DND-41 (cell line): ENCODE measurements around the gene SERPINE2.

Source experiments
- EZH2 ChIP-seq: IDR thresholded peaks from 3 replicates; pipeline ENCODE4 v1.6.1; 2012; ENCODE audit warnings: borderline replicate concordance, low read depth, mild to moderate bottlenecking, moderate library complexity, low read length, inconsistent platforms; ENCODE audit not compliant: severe bottlenecking
- TF ChIP-seq, protein P1 (sequence below): IDR thresholded peaks from 2 replicates; pipeline ENCODE4 v1.5.1; 2012; ENCODE audit warnings: borderline replicate concordance, low read length, moderate library complexity, mild to moderate bottlenecking; ENCODE audit not compliant: poor library complexity, severe bottlenecking; ENCODE audit errors: extremely low read depth

DNA sequence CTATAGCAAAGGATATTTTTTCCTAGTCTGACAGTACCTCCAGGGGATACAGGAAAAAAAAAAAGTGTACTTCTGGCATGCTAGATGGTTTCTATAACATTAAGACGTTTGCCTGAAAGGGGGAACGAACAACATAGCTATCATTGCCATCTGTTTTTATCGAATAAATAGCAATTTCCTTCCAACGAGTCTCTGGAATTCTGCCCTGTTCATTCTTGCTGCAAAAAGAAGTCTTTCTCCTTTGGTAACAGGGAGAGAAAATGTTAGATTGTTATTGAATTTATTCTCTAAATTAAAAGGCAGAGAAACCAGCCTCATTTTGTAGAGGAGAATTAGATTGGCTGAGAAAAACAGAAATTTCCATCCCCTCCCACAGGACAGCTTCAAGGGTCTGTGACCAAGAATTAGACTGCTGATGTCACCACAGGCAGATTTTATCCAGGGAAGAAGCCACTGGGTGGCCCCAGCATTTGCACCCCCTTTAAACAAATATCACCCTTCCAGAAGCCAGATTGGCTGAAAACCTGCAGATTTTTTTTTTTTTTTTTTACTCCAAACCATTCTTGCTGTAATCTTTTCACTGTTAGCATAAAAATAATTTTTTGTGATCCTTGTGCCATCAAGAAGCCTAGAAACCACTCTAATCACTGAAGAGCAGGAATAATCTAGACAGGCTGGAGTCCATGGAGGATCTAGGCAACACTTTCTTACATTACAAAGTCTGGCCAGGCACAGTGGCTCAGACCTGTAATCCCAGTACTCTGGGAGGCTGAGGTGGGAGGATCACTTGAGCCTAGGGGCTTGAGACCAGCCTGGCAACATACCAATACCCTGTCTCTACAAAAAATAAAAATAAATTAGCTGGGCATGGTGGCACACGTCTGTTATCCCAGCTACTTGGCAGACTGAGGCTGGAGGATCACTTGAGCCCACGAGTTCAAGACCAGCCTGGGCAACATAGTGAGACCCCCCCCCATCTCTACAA is 106.0 kb downstream of the SERPINE2 start:
- TF ChIP-seq, protein P1, sequence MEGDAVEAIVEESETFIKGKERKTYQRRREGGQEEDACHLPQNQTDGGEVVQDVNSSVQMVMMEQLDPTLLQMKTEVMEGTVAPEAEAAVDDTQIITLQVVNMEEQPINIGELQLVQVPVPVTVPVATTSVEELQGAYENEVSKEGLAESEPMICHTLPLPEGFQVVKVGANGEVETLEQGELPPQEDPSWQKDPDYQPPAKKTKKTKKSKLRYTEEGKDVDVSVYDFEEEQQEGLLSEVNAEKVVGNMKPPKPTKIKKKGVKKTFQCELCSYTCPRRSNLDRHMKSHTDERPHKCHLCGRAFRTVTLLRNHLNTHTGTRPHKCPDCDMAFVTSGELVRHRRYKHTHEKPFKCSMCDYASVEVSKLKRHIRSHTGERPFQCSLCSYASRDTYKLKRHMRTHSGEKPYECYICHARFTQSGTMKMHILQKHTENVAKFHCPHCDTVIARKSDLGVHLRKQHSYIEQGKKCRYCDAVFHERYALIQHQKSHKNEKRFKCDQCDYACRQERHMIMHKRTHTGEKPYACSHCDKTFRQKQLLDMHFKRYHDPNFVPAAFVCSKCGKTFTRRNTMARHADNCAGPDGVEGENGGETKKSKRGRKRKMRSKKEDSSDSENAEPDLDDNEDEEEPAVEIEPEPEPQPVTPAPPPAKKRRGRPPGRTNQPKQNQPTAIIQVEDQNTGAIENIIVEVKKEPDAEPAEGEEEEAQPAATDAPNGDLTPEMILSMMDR = no peak
- no peak for TF ChIP-seq EZH2
